ENCODE measurements around the gene PSG7. TPM values are rescaled to one million over a fixed set of nuclear protein-coding genes. Genes with fewer than 3 reads are reported as not detected.
"Not testable (repeated sequence)": the region's sequence is repeated elsewhere in the genome, so short reads cannot be mapped to it uniquely, and the experiment has no call there.

PSG7 gene
- 0.10 TPM in 2 replicates for polyA plus RNA-seq (2011; rRNA removed)
- not detected in 2 replicates for polyA minus RNA-seq (2011; rRNA and poly(A)+ RNA removed)

- CTCF ChIA-PET; H3K27me3 ChIP-seq (ENCODE audit: control insufficient read depth, insufficient read depth, low read length); POLR2A ChIA-PET; H3K4me3 ChIP-seq (ENCODE audit: low read depth, low read length); H3K27ac ChIP-seq (ENCODE audit: low read depth, low read length); DNase-seq (ENCODE audit: low read depth, low spot score): not testable (repeated sequence)
- H3K9me3 ChIP-seq (ENCODE audit: control insufficient read depth, insufficient read depth, low read length): peaks cover 27% of the 10 kb centered on the region
Measured at GRCh38 chr19:42937107-42937506, at the start of gene PSG7. PSG7 (minus strand) TSS chr19:42937207; CDS start chr19:42937076, 131 bp downstream.

- Histone ChIP-seq H3K27ac (ENCODE audit: low read depth, low read length) (no peak overlapping the region), H3K9me3 (ENCODE audit: control insufficient read depth, insufficient read depth, low read length) (no peaks in the 10 kb centered on the region), H3K4me3 (ENCODE audit: low read depth, low read length) (no peak overlapping the region), H3K27me3 (ENCODE audit: control insufficient read depth, insufficient read depth, low read length) (no peaks in the 10 kb centered on the region)
- no peak for TF ChIP-seq CTCF (IDR thresholded peaks at IDR 0.05; ENCODE audit: low read depth, low read length)
- no peak for DNase-seq (ENCODE audit: low read depth, low spot score)
- ChIA-PET CTCF (interaction anchor here (0.7 kb wide), 1 partner anchor 440 kb away, joined by 3 read pairs; no protein-coding TSS in a partner anchor), POLR2A (no interaction called here)
Measured at GRCh38 chr19:42985588-42985987, 48.6 kb upstream of the PSG7 start.

- H3K4me3 ChIP-seq (ENCODE audit: low read depth, low read length); CTCF ChIA-PET; H3K27ac ChIP-seq (ENCODE audit: low read depth, low read length); H3K9me3 ChIP-seq (ENCODE audit: control insufficient read depth, insufficient read depth, low read length); POLR2A ChIA-PET; DNase-seq (ENCODE audit: low read depth, low spot score); H3K27me3 ChIP-seq (ENCODE audit: control insufficient read depth, insufficient read depth, low read length): not testable (repeated sequence)
Measured at GRCh38 chr19:42982111-42982510, 45.1 kb upstream of the PSG7 start.

GRCh38 chr19:42971451-42971850, 34.4 kb upstream of the PSG7 start:
- DNase-seq (ENCODE audit: low read depth, low spot score); H3K27me3 ChIP-seq (ENCODE audit: control insufficient read depth, insufficient read depth, low read length); CTCF ChIA-PET; H3K9me3 ChIP-seq (ENCODE audit: control insufficient read depth, insufficient read depth, low read length); H3K4me3 ChIP-seq (ENCODE audit: low read depth, low read length); POLR2A ChIA-PET; H3K27ac ChIP-seq (ENCODE audit: low read depth, low read length): not testable (repeated sequence)

- H3K9me3 ChIP-seq (ENCODE audit: control insufficient read depth, insufficient read depth, low read length): no peaks in the 10 kb centered on the region
- H3K27ac ChIP-seq (ENCODE audit: low read depth, low read length): peak overlapping the region; percentile 2
- TF ChIP-seq CTCF (IDR thresholded peaks at IDR 0.05; ENCODE audit: low read depth, low read length): no peak
- DNase-seq (ENCODE audit: low read depth, low spot score): peak; percentile 30
- no peak overlapping the region for H3K4me3 ChIP-seq (ENCODE audit: low read depth, low read length)
- ChIA-PET CTCF (no interaction called here), POLR2A (interaction anchor here (1.1 kb wide), 1 partner anchor 31 kb away, joined by 4 read pairs; no protein-coding TSS in a partner anchor)
- no peaks in the 10 kb centered on the region for H3K27me3 ChIP-seq (ENCODE audit: control insufficient read depth, insufficient read depth, low read length)
Measured at GRCh38 chr19:42965176-42965575, 28.2 kb upstream of the PSG7 start.

- ChIA-PET CTCF (no interaction called here), POLR2A (no interaction called here)
- H3K27ac ChIP-seq (ENCODE audit: low read depth, low read length): no peak overlapping the region
- no peak for DNase-seq (ENCODE audit: low read depth, low spot score)
- H3K9me3 ChIP-seq (ENCODE audit: control insufficient read depth, insufficient read depth, low read length): peaks cover 5% of the 10 kb centered on the region; the same call in 1 of the 2 replicates
- TF ChIP-seq CTCF (IDR thresholded peaks at IDR 0.05; ENCODE audit: low read depth, low read length): no peak
- H3K4me3 ChIP-seq (ENCODE audit: low read depth, low read length): no peak overlapping the region
- H3K27me3 ChIP-seq (ENCODE audit: control insufficient read depth, insufficient read depth, low read length): no peaks in the 10 kb centered on the region
Measured at GRCh38 chr19:42961119-42961518, 24.1 kb upstream of the PSG7 start.

GRCh38 chr19:42952126-42952525, 15.1 kb upstream of the PSG7 start:
- H3K27me3 ChIP-seq (ENCODE audit: control insufficient read depth, insufficient read depth, low read length); H3K27ac ChIP-seq (ENCODE audit: low read depth, low read length); H3K9me3 ChIP-seq (ENCODE audit: control insufficient read depth, insufficient read depth, low read length); DNase-seq (ENCODE audit: low read depth, low spot score); CTCF ChIA-PET; POLR2A ChIA-PET; H3K4me3 ChIP-seq (ENCODE audit: low read depth, low read length): not testable (repeated sequence)

GRCh38 chr19:42951476-42951875, 14.5 kb upstream of the PSG7 start:
- DNase-seq (ENCODE audit: low read depth, low spot score); H3K4me3 ChIP-seq (ENCODE audit: low read depth, low read length); H3K27me3 ChIP-seq (ENCODE audit: control insufficient read depth, insufficient read depth, low read length); H3K9me3 ChIP-seq (ENCODE audit: control insufficient read depth, insufficient read depth, low read length); H3K27ac ChIP-seq (ENCODE audit: low read depth, low read length); POLR2A ChIA-PET; CTCF ChIA-PET: not testable (repeated sequence)

Measured in AG04450 (cell line).